GM21423 (cell line): Measurements from ENCODE around the gene KIRREL2.
A peak's percentile ranks its signal among the peaks of the same experiment; 100 is the strongest.
"Not testable (repeated sequence)": the region's sequence is repeated elsewhere in the genome, so short reads cannot be mapped to it uniquely, and the experiment has no call there.

ENCODE experiments used
- ATAC-seq: cut with Tn5 transposase; IDR thresholded peaks from one replicate; pipeline ENCODE4 v1.9.1; 2021; ENCODE audit warnings: mild to moderate bottlenecking, moderate library complexity; ENCODE audit not compliant: unreplicated experiment

Gene KIRREL2

GRCh38 chr19:35895911-35896642 is 39.4 kb downstream of the KIRREL2 start:
- ATAC-seq: no peak

- ATAC-seq: no peak
Measured at GRCh38 chr19:35896643-35897040, 39.9 kb downstream of the KIRREL2 start.

- no peak for ATAC-seq
Measured at GRCh38 chr19:35897706-35898451, 41.2 kb downstream of the KIRREL2 start.

GRCh38 chr19:35898499-35898809 is 41.7 kb downstream of the KIRREL2 start:
- ATAC-seq: no peak

GRCh38 chr19:35899547-35900214 is 43.0 kb downstream of the KIRREL2 start:
- ATAC-seq: peak; percentile 44

GRCh38 chr19:35901055-35901644 is 44.4 kb downstream of the KIRREL2 start:
- no peak for ATAC-seq

GRCh38 chr19:35901854-35902661 is 45.3 kb downstream of the KIRREL2 start, which contains the start of gene HCST:
TSS of gene HCST (plus strand) at chr19:35902529. CDS start at chr19:35902594, 65 bp downstream.
- ATAC-seq: no peak

- no peak for ATAC-seq
Measured at GRCh38 chr19:35902870-35903475, 46.3 kb downstream of the KIRREL2 start.

- peak; percentile 45 for ATAC-seq
Measured at GRCh38 chr19:35903550-35904179, 47.0 kb downstream of the KIRREL2 start.

GRCh38 chr19:35904311-35905068 is 47.8 kb downstream of the KIRREL2 start:
- ATAC-seq: no peak

GRCh38 chr19:35905178-35905727 is 48.5 kb downstream of the KIRREL2 start:
- no peak for ATAC-seq

GRCh38 chr19:35907377-35907745 is 50.6 kb downstream of the KIRREL2 start:
- ATAC-seq: no peak

GRCh38 chr19:35908010-35908441 is 51.3 kb downstream of the KIRREL2 start, which contains the start of gene TYROBP:
TSS of gene TYROBP (minus strand) at chr19:35908295. CDS start at chr19:35908228, 67 bp downstream.
- no peak for ATAC-seq

GRCh38 chr19:35908973-35909683 is 52.4 kb downstream of the KIRREL2 start:
- peak; percentile 46 for ATAC-seq

- ATAC-seq: no peak
Measured at GRCh38 chr19:35909684-35910035, 52.9 kb downstream of the KIRREL2 start.

- not testable (repeated sequence) for ATAC-seq
Measured at GRCh38 chr19:35910355-35910754, 53.6 kb downstream of the KIRREL2 start.

- no peak for ATAC-seq
Measured at GRCh38 chr19:35911173-35911572, 54.5 kb downstream of the KIRREL2 start.

- no peak for ATAC-seq
Measured at GRCh38 chr19:35911790-35912189, 55.1 kb downstream of the KIRREL2 start.
